ENCODE measurements around the gene ZBED2. TPM values are rescaled to one million over a fixed set of nuclear protein-coding genes. Genes with fewer than 3 reads are reported as not detected.
"Not testable (repeated sequence)": the region's sequence is repeated elsewhere in the genome, so short reads cannot be mapped to it uniquely, and the experiment has no call there.

The ZBED2 gene
- total and polyA plus RNA-seq, 2 donors (not counting 1 experiment from before 2014, with no cell fraction given): 0.06 TPM; not detected in 1

- DNase-seq (ENCODE audit: low read depth in 2 of 2): no peak
- no peaks in the 10 kb centered on the region for H3K4me1 ChIP-seq (ENCODE audit: control insufficient read depth, extremely low read depth, insufficient read depth, low read length)
Measured at GRCh38 chr3:111568355-111568754, 26.8 kb downstream of the ZBED2 start.

GRCh38 chr3:111566844-111567243, 28.3 kb downstream of the ZBED2 start:
- no peak overlapping the region for H3K4me2 ChIP-seq (ENCODE audit: extremely low read depth, insufficient read depth, low read length)

More at GRCh38 chr3:111568355-111568754, 26.8 kb downstream of the ZBED2 start:
- no peak overlapping the region for H3K27ac ChIP-seq (ENCODE audit: insufficient read depth, low read length)
- no peak overlapping the region for H2AFZ ChIP-seq (ENCODE audit: low read length)
- H3K9me3 ChIP-seq (ENCODE audit: control insufficient read depth, insufficient read depth, low read depth, low read length): no peaks in the 10 kb centered on the region
- H3K27me3 ChIP-seq (ENCODE audit: control insufficient read depth, insufficient read depth, low read length): no peaks in the 10 kb centered on the region
- H3K4me3 ChIP-seq (replicated peaks in 1 of 4; ENCODE audit: control extremely low read depth in 1 of 4, insufficient read depth in 1 of 4, low read depth in 3 of 4, low read length in 4 of 4): no peak overlapping the region
- no peak overlapping the region for H3K4me2 ChIP-seq (ENCODE audit: extremely low read depth, insufficient read depth, low read length)
- no peaks in the 10 kb centered on the region for H4K20me1 ChIP-seq (ENCODE audit: control insufficient read depth, extremely low read depth, insufficient read depth, low read length)
- no peak overlapping the region for H3K9ac ChIP-seq (ENCODE audit: insufficient read depth, low read length)
- H3K79me2 ChIP-seq (ENCODE audit: control insufficient read depth, insufficient read depth, low read length): no peaks in the 10 kb centered on the region
- no peak for TF ChIP-seq CTCF (conservative IDR thresholded peaks at IDR 0.05 in 1 of 2, IDR thresholded peaks at IDR 0.05 in 1 of 2; ENCODE audit: low read depth in 1 of 2, low read length in 2 of 2)
- no peak for TF ChIP-seq EZH2 (IDR thresholded peaks at IDR 0.05; ENCODE audit: low read length, missing control alignments)
- no peaks in the 10 kb centered on the region for H3K36me3 ChIP-seq (ENCODE audit: control insufficient read depth, insufficient read depth, low read length)

GRCh38 chr3:111561902-111562301, 33.2 kb downstream of the ZBED2 start:
- not testable (repeated sequence) for H3K27ac ChIP-seq (ENCODE audit: insufficient read depth, low read length); H3K4me2 ChIP-seq (ENCODE audit: extremely low read depth, insufficient read depth, low read length); H3K9me3 ChIP-seq (ENCODE audit: control insufficient read depth, insufficient read depth, low read depth, low read length); H3K27me3 ChIP-seq (ENCODE audit: control insufficient read depth, insufficient read depth, low read length); DNase-seq (ENCODE audit: low read depth in 2 of 2); H2AFZ ChIP-seq (ENCODE audit: low read length); H3K4me1 ChIP-seq (ENCODE audit: control insufficient read depth, extremely low read depth, insufficient read depth, low read length); H3K4me3 ChIP-seq (replicated peaks in 1 of 4; ENCODE audit: control extremely low read depth in 1 of 4, insufficient read depth in 1 of 4, low read depth in 3 of 4, low read length in 4 of 4); H4K20me1 ChIP-seq (ENCODE audit: control insufficient read depth, extremely low read depth, insufficient read depth, low read length); H3K36me3 ChIP-seq (ENCODE audit: control insufficient read depth, insufficient read depth, low read length); H3K79me2 ChIP-seq (ENCODE audit: control insufficient read depth, insufficient read depth, low read length); H3K9ac ChIP-seq (ENCODE audit: insufficient read depth, low read length)

More at GRCh38 chr3:111566844-111567243, 28.3 kb downstream of the ZBED2 start:
- TF ChIP-seq CTCF (conservative IDR thresholded peaks at IDR 0.05 in 1 of 2, IDR thresholded peaks at IDR 0.05 in 1 of 2; ENCODE audit: low read depth in 1 of 2, low read length in 2 of 2) (no peak), EZH2 (IDR thresholded peaks at IDR 0.05; ENCODE audit: low read length, missing control alignments) (no peak)
- no peak overlapping the region for H3K27ac ChIP-seq (ENCODE audit: insufficient read depth, low read length)
- H3K27me3 ChIP-seq (ENCODE audit: control insufficient read depth, insufficient read depth, low read length): no peaks in the 10 kb centered on the region
- H3K9me3 ChIP-seq (ENCODE audit: control insufficient read depth, insufficient read depth, low read depth, low read length): no peaks in the 10 kb centered on the region
- H2AFZ ChIP-seq (ENCODE audit: low read length): no peak overlapping the region
- no peaks in the 10 kb centered on the region for H3K4me1 ChIP-seq (ENCODE audit: control insufficient read depth, extremely low read depth, insufficient read depth, low read length)
- no peak for DNase-seq (ENCODE audit: low read depth in 2 of 2)
- no peaks in the 10 kb centered on the region for H3K79me2 ChIP-seq (ENCODE audit: control insufficient read depth, insufficient read depth, low read length)
- no peak overlapping the region for H3K4me3 ChIP-seq (replicated peaks in 1 of 4; ENCODE audit: control extremely low read depth in 1 of 4, insufficient read depth in 1 of 4, low read depth in 3 of 4, low read length in 4 of 4)
- no peaks in the 10 kb centered on the region for H3K36me3 ChIP-seq (ENCODE audit: control insufficient read depth, insufficient read depth, low read length)
- no peaks in the 10 kb centered on the region for H4K20me1 ChIP-seq (ENCODE audit: control insufficient read depth, extremely low read depth, insufficient read depth, low read length)
- H3K9ac ChIP-seq (ENCODE audit: insufficient read depth, low read length): no peak overlapping the region
